HUDEP-2 (cell line): ENCODE results near the gene SORBS1.

Experiments
- DNase-seq, 76 experiments: peaks; one replicate each; lab custom pipeline; 2025; ENCODE audit not compliant: unreplicated experiment in 76 of 76; lab: John Stamatoyannopoulos, UW

The SORBS1 gene

GRCh38 chr10:95303950-95304349, 257.2 kb downstream of the SORBS1 start:
- DNase-seq = no peak

GRCh38 chr10:95303535-95303934, 257.6 kb downstream of the SORBS1 start:
- no peak for DNase-seq

- DNase-seq = no peak
Measured at GRCh38 chr10:95300022-95300539, 261.1 kb downstream of the SORBS1 start.

GRCh38 chr10:95297402-95297801, 263.8 kb downstream of the SORBS1 start:
- peak in 23 of 76 experiments; percentile 2 to 51 (median 13) for DNase-seq

GRCh38 chr10:95296764-95297163, 264.4 kb downstream of the SORBS1 start:
- DNase-seq = no peak

- peak in 1 of 76 experiments; percentile 15 for DNase-seq
Measured at GRCh38 chr10:95295031-95295755, 266.0 kb downstream of the SORBS1 start.

- DNase-seq = no peak
Measured at GRCh38 chr10:95293631-95294030, 267.5 kb downstream of the SORBS1 start.

GRCh38 chr10:95291365-95292039, 269.7 kb downstream of the SORBS1 start:
- DNase-seq = no peak

- DNase-seq = peak in 67 of 76 experiments; percentile 3 to 81 (median 56)
Measured at GRCh38 chr10:95290461-95291364, 270.5 kb downstream of the SORBS1 start, which contains the start of gene PDLIM1. PDLIM1 (minus strand) TSS chr10:95291003; CDS start chr10:95290915, 88 bp downstream.

GRCh38 chr10:95289921-95290421, 271.2 kb downstream of the SORBS1 start:
- DNase-seq = no peak

- peak in 14 of 76 experiments; percentile 6 to 45 (median 18) for DNase-seq
Measured at GRCh38 chr10:95289003-95289920, 271.9 kb downstream of the SORBS1 start.

- DNase-seq = no peak
Measured at GRCh38 chr10:95288303-95288702, 272.9 kb downstream of the SORBS1 start.

GRCh38 chr10:95287281-95287680, 273.9 kb downstream of the SORBS1 start:
- DNase-seq = peak in 1 of 76 experiments; percentile 17

- DNase-seq = no peak
Measured at GRCh38 chr10:95286707-95287106, 274.5 kb downstream of the SORBS1 start.

GRCh38 chr10:95285556-95285955, 275.6 kb downstream of the SORBS1 start:
- DNase-seq = no peak

GRCh38 chr10:95284807-95285206, 276.4 kb downstream of the SORBS1 start:
- DNase-seq = no peak

GRCh38 chr10:95282107-95282506, 279.1 kb downstream of the SORBS1 start:
- no peak for DNase-seq

GRCh38 chr10:95281206-95281605, 280.0 kb downstream of the SORBS1 start:
- DNase-seq = no peak

GRCh38 chr10:95280637-95281036, 280.5 kb downstream of the SORBS1 start:
- DNase-seq = no peak
